GM18907 (cell line): ENCODE results near the gene JAK2.
"Not testable (repeated sequence)": the region's sequence is repeated elsewhere in the genome, so short reads cannot be mapped to it uniquely, and the experiment has no call there.

ENCODE experiments used
- ATAC-seq: cut with Tn5 transposase; IDR thresholded peaks from one replicate; pipeline ENCODE4 v1.9.1; 2021; ENCODE audit warnings: mild to moderate bottlenecking, moderate library complexity; ENCODE audit not compliant: unreplicated experiment

The JAK2 gene

GRCh38 chr9:4984621-4985385, at the start of gene JAK2:
Gene JAK2 (plus strand): TSS chr9:4985272. CDS start chr9:5021988, 36,716 bp downstream.
- ATAC-seq: peak; percentile 78

GRCh38 chr9:4936277-4936676, 48.8 kb upstream of the JAK2 start:
- no peak for ATAC-seq

DNA sequence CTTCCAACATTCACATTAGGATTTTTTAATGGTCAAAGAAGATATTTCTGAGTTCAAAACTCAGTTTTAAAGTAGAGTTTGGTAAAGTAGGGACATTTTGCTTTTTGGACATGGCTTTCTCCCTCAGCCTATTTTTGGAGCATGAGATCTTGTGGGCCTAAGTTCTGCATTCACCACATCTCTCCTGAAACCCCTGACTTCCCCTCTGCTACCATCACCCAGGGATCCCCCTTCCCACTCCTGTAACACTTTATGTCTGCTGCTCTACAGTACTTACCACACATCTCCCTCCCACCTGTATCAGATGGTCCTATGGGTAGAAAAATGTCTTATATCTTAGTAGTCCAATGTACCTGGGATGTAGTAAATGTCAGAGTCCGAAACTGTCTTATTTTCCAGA, 48.2 kb upstream of the JAK2 start:
- ATAC-seq: peak; percentile 51

DNA sequence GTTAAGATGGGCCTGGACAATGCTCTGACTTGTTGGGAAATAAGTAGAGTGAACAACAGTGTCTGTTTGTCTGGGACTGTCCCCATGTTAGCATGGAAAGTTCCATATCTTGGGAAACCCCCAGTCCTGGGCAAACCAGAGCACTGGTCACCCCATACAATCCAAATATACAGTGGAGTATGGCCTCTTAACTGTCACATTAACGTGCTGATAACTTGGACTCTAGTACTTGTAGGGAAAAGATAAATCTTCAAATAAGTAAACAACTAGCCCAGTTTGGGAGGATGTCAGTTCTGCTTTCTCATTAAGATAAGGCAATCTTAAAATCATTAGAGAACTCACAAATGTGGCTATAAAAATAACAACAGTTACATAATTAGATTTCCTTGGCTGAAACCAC, 47.6 kb upstream of the JAK2 start:
- ATAC-seq: no peak

- ATAC-seq: no peak
Observed at GRCh38 chr9:4938496-4938895, 46.6 kb upstream of the JAK2 start.

GRCh38 chr9:4939118-4939561, 45.9 kb upstream of the JAK2 start:
- peak; percentile 91 for ATAC-seq

DNA sequence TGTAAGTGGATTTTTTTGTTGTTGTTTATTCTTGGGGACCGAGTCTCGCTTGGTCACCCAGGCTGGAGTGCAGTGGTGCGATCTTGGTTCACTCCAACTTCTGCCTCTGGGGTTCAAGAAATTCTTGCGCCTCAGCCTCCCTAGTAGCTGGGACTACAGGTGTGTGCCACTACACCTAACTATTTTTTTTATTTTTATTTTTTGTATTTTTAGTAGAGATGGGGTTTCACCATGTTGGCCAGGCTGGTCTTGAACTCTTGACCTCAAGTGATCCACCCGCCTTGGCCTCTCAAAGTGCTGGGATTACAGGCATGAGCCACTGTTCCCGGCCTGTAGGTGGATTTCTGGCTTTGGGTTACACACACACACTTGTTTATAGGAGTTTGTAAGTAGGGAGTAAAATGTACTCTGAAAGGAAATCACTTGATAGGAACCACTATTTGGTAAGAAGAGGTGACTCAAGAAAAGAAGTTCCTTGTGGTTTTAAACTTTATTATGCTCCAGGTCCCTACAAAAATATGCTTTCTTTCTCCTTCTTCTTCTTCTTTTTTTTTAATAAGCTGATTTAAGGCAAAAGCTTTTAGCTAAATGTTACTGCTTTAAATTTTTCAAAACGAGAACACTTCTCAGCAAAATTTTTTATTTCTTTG, 42.9 kb upstream of the JAK2 start:
- not testable (repeated sequence) for ATAC-seq

DNA sequence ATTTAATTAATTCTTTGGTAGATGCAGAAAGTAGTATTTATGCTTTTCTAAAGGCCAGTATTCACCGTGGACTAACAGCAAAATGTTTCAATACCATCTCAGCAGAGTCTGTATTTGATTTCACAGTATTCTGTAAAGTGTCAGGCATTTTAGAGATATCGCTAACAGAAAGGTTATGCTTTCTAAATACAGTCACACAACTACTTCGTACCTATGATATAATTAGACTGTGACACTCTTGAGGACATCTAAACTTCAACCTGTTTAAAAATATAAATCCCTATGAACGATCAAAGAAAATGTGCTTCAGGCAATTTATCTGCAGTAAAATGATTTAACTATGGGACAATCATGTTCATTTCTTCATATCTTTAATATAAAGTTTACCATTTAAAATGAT, 41.7 kb upstream of the JAK2 start:
- no peak for ATAC-seq

GRCh38 chr9:4944431-4945211, 40.5 kb upstream of the JAK2 start:
- not testable (repeated sequence) for ATAC-seq

DNA sequence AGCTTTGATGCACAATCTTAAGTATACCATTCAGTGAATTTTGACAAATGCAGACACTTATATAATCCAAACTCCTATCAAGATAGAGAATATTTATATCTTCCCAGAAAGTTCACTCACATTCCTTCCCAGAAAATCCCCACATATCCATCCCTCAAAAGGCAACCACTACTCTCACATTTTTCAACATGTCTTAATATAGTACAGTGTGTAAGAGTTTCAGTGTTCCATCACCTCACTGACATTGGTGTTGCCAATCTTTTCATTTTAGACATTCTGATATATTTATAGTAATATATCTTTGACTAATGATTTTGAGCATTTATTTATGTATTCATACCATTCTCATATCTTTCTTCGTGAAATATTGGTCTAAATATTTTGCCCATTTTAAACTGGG, 38.1 kb upstream of the JAK2 start:
- ATAC-seq: no peak

GRCh38 chr9:4955836-4956235, 29.2 kb upstream of the JAK2 start:
- no peak for ATAC-seq

DNA sequence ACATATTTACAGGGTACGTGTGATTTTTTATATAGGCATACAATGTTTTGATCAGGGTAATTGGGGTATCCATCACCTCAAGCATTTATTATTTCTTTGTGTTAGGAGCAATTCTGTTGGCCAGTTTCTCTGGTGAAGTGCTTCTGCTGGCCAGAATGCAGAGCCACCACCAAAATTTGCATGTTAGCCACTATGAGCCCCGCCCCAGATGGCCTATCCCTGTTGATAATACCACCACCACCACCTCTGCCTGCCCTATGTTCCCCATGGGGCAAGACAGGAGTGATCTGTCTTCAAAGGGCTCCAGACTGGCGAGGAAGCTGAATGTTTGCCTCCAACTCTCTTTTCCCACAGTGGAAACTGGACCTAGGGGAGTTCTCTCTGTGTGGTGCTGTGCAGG, 26.0 kb upstream of the JAK2 start:
- ATAC-seq: no peak

GRCh38 chr9:4962085-4962484, 23.0 kb upstream of the JAK2 start:
- ATAC-seq: no peak

- no peak for ATAC-seq
Observed at GRCh38 chr9:4964540-4964939, 20.5 kb upstream of the JAK2 start.

- no peak for ATAC-seq
Observed at GRCh38 chr9:4965174-4965821, 19.8 kb upstream of the JAK2 start.

- no peak for ATAC-seq
Observed at GRCh38 chr9:4967523-4967922, 17.5 kb upstream of the JAK2 start.

GRCh38 chr9:4969130-4969529, 15.9 kb upstream of the JAK2 start:
- ATAC-seq: no peak

GRCh38 chr9:4970970-4971641, 14.0 kb upstream of the JAK2 start:
- peak; percentile 84 for ATAC-seq

GRCh38 chr9:4973246-4973645, 11.8 kb upstream of the JAK2 start:
- no peak for ATAC-seq

GRCh38 chr9:4973902-4974301, 11.2 kb upstream of the JAK2 start:
- no peak for ATAC-seq

GRCh38 chr9:4979239-4979638, 5.8 kb upstream of the JAK2 start:
- no peak for ATAC-seq
